HG03135 (cell line): Measurements from ENCODE around the gene CHST7.

Source experiments
- ATAC-seq: cut with Tn5 transposase; IDR thresholded peaks from one replicate; pipeline ENCODE4 v1.9.1; 2021; ENCODE audit warnings: mild to moderate bottlenecking, moderate library complexity; ENCODE audit not compliant: unreplicated experiment

CHST7 gene

DNA sequence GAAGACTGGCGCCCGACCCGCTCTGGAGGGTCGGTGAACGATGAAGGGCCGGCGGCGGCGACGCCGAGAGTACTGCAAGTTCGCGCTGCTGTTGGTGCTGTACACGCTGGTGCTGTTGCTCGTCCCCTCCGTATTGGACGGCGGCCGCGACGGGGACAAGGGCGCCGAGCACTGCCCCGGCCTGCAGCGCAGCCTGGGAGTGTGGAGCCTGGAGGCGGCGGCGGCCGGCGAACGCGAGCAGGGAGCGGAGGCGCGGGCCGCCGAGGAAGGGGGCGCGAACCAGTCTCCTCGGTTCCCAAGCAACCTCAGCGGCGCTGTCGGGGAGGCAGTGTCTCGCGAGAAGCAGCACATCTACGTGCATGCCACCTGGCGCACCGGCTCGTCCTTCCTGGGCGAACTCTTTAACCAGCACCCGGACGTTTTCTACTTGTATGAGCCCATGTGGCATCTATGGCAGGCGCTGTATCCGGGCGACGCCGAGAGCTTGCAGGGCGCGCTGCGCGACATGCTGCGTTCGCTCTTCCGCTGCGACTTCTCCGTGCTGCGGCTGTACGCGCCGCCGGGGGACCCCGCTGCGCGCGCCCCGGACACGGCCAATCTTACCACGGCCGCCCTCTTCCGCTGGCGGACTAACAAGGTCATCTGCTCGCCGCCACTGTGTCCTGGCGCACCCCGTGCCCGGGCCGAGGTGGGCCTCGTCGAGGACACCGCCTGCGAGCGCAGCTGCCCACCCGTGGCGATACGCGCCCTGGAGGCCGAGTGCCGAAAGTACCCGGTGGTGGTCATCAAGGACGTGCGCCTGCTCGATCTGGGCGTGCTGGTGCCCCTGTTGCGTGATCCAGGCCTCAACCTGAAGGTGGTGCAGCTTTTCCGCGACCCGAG, 568 bp downstream of the CHST7 start:
- ATAC-seq, result peak; percentile 40

DNA sequence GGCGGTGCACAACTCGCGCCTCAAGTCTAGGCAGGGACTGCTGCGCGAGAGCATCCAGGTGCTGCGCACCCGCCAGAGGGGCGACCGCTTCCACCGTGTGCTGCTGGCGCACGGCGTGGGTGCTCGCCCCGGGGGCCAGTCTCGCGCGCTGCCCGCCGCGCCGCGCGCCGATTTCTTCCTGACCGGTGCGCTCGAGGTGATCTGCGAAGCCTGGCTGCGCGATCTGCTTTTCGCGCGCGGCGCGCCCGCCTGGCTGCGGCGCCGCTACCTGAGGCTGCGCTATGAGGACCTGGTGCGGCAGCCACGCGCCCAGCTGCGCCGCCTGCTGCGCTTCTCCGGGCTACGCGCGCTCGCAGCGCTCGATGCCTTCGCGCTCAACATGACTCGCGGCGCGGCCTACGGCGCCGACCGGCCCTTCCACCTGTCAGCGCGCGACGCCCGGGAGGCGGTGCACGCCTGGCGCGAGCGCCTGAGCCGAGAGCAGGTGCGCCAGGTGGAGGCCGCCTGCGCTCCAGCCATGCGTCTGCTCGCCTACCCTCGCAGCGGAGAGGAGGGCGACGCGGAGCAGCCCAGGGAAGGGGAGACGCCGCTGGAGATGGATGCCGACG, 1.3 kb downstream of the CHST7 start:
- ATAC-seq, result peak; percentile 15

DNA sequence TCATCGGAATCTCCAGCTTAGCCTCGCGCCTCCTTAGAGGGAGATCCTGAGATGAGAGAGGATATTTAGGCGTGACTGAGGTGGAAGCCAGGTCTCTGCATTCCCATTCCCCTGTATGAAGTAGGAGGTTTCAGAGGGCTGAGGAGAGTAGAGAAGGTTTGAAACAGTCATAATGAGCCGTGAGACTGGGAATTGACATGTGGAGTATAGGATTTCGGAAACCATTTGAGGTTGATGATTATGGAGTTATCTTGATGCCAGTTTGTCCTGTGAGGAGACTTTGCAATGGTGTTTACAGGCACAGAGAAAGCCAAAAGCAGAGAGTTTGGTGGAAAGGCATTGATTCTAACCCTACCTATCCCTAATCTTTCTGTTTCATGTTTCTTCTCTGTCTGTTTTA, 2.0 kb downstream of the CHST7 start:
- no peak for ATAC-seq

DNA sequence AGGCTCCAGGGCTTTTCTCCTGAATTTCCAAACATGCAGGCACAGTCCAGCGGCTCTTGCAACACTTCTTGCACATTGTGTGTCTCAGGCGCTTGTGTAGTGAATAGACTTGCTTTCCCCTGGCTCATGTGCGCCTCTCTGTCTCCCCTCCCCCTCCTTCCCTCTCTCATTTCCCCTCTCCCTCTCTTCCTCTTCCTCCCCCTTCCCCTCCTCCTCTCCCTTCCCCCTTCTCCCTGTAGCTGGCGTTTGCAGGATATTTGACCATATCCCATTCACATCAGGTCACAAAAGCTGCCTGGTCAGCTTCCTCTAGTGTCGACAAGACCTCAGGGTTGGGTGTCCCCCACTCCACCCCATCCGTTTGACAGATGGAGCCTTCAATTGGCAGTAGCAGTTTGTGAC, 2.4 kb downstream of the CHST7 start:
- no peak for ATAC-seq

DNA sequence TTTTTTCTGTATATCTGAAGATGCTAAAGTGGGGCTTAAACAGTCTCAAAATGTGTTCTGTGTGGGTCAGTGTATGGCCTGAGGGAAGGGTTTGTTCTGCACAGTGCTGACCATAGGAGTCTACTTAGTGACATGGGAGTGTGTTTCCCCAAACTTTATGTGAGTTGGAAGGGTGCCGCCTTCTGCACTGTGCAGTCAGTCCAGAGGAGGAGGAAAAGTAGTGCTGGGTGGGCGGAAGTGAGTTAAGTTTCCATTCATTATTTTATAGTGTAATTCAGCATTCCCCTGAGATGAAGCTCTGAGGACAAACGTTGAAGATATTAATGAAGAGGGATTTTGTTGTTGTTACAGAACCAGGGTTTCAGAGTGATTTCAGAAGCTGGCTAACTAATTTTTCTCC, 2.9 kb downstream of the CHST7 start:
- ATAC-seq, result no peak

DNA sequence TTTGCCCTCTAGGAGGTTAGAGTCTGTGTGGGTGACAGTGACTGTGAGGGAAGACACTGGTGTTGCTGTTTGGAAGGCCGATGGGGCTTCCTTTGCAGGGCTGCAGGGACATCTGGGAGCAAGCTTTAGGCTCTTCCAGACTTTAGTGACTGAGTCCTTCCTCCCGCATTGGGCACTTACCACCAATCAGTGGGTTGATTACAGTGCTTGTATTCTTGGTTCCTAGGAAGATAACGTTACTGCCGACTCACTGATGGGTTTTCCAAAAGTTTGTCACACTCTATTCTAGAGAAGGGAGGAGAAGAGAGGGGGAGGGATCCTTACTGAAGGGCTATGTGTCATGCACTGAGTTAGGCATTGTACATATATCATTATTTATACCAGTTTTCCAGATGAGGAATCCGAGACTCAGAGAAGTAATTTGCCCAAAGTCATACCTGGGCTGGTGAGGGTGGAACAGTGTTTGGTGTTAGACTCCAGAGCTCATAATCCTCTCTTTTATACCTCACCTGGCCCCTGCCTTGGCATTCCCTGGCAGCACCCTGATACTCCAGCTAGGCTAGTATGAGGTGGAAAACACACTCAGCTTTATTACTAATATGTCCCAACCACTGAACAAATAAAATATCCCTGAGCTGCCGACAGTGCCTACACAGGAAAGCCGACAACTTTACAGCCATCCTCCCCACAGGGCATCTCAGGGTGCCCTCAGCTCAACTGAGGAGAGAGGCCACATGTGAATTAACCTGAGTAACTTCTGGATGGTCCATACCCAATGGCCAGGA, 3.8 kb downstream of the CHST7 start:
- ATAC-seq, result no peak

DNA sequence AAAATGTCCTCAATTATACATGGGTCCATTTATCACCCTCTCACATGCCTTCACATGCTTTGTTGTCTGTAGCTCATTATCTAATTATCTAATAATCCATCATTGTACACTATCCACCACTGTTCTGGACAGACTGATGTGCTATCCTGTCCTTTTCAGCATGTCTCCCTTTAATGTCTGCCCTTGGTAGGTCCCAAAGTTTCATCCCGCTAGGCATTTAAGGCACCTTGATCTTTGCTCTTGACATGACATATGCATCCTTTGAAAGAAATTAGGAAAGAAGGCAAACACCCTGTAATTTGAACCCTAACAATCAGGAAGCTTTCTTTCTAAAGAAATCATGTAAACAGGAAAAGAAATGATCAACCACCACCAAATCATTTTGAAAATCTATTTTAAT, 5.7 kb downstream of the CHST7 start:
- ATAC-seq, result no peak

DNA sequence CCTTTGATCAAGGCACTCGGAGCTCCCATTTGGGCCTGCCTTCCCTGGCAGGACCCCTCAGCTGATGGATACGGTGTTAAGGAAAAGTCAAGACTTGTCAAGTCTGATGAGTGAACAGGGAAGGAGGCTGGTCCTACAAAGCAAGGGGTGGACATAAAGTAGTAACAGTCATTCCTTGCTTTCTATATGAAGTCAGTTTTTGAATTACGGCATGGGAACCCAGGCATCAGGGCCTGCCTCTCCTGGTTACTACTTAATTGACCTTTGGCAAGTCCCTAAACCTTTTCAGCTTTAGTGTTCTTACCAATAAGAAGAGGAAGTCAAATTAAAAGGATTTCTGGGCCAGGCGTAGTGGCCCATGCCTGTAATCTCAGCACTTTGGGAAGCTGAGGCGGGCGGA, 7.0 kb downstream of the CHST7 start:
- ATAC-seq, result no peak

DNA sequence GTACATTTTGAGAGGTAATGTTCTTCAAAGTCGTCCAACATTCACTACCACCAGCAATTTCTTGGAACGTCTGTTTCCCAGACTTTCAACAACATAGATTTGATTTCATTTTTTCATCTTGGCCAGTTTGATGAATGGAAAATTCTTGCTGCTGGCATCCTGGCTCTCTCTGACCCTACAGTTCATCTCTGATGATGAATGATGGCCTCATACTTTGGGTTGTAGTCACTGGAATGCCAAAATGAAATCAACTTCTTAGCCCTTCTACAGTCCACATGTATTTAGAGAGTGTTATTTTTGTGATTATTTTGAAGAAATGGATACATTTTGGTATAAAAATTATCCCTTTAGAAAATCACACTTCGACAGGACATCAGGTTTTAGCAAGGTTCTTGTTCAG, 8.8 kb downstream of the CHST7 start:
- ATAC-seq, result no peak

DNA sequence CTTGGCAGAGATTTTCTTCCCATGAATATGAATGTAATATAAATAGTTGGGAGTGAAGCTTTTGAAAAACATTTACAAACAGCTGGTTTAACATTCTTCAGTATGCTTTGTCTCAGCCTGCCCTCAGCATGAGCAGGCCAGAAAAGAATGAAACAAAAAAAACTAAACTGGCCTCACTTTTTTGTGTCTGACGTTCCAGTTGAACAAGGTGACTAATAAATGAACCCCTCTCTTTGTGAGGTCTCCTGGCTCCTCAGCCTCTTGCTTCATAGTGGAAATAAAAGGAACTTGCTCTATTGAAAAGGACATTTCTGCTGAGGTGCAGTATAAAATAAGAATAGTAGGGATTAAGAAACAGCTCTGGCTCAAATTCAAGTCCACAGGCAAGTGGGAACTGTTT, 9.4 kb downstream of the CHST7 start:
- no peak for ATAC-seq

DNA sequence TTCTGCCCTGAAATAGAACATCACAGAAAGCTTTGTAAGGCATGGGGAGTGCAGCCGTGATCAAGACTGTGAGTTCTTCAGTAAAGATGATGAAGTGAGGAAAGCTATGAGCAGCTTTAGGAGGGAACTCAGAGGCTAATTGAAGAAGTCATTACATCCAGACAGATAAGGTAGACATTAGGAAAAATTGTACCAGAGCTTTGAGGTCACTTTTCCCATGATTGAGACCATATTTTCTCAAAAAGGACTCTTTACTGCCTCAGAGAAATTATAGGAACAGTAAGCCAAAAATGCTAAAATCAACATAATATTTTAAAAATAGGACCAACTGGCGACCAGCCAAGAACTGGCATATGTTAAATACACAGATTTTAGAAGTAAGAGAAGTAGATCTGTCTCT, 11.2 kb downstream of the CHST7 start:
- no peak for ATAC-seq

DNA sequence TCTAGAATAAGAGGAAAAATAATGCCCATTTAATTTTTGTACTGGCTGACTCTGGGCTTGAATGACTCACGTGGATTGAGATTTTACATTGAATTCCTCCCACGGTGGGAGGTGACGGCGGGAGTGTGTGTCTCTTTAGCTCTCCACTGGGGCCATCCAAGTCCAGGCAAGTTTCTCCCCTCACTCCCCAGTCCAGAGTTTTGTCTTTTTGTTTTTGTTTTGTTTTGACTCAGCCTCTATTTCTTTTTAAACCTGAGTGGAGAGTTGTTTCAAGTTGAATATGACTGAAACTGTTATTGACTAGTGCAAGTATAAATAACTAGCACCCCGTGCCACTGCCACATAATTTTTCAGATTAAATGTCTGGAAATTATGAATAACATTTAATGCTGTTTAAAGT, 13.6 kb downstream of the CHST7 start:
- peak; percentile 66 for ATAC-seq

DNA sequence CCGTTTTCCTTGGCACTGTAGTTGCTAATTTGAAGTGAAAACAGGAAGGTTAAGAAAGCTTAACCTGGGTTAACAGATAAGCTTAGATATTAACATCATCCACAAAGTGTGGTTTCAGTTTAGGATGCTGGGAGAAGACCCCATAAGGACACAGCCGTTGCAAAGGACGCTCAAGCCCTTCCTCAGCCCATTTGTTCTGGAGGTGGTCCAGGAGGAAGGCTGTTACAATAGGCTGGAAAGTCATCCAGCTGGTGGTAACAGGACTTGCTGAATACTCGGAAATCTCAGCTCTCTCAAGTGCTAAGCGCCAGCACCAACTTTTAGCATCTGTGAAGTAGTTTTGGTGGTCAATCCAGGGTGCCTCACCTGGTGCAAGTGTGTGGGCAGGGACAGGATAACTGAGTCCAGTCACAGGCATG, 14.2 kb downstream of the CHST7 start:
- no peak for ATAC-seq

DNA sequence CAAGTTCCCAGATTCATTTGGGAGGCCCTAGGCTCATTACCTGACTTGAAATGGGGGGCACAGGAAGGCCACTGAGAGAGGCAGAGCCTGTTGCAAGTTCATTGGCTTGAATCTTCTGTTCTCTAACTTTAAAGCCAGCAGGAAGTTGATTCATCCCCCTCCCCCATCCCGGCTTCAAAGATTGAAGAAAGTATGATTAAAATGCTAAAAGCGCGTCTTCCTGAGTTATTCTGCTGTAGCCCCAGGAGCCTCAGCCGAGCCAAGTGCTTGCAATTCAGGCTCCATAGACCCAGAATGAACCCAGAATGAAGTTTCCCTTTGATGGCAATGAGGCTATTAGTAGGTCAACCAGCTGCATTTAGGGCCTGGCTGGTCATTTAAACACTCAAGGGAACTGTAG, 14.7 kb downstream of the CHST7 start:
- no peak for ATAC-seq

DNA sequence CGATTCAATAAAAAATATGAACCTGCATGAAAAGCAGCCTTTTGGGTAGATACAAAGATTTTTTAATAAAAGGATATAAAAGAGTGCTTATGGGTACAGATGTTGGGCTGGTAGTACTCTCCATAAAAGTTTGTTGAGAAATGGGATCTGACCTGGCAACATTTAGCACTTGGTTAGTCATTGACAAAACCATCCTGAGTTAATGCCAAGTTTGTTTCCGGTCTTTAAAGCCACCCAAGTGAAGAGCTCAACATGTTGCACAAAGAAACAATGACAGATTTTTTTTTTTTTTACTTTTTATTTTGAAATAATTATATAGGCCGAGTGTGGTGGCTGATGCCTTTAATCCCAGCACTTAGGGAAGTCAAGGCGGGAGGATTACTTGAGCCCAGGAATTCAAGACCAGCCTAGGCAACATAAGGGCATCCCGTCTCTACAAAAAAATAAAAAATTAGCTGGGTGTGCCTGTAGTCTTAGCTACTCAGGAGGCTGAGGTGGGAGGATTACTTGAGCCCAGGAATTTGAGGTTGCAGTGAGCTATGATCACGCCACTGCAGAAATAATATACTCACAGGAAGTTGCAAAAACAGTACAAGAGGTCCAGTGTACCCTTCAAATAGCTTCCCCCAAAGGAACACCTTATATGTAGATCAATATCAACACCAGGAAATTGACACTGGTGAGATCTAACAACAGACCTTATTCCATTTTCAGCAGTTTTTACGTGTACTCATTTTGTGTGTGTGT, 16.6 kb downstream of the CHST7 start:
- no peak for ATAC-seq

DNA sequence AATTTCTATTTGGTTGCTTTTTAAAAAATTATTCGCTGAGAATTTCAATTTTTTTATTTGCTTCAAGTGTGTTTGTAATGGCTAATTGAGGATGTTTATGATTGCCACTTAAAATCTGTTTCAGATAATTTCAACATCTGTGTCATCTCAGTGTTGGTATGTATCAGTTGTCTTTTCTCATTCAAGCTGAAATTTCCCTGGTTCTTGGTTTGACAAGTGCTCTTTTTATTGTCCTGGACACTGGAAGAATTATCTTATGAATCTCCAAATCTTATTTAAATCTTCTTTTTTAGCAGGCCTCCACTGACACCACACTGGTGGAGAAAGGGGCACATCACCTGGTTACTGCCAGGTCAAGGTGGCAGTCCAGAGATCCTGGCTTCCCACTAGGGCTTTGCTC, 21.5 kb downstream of the CHST7 start:
- no peak for ATAC-seq

DNA sequence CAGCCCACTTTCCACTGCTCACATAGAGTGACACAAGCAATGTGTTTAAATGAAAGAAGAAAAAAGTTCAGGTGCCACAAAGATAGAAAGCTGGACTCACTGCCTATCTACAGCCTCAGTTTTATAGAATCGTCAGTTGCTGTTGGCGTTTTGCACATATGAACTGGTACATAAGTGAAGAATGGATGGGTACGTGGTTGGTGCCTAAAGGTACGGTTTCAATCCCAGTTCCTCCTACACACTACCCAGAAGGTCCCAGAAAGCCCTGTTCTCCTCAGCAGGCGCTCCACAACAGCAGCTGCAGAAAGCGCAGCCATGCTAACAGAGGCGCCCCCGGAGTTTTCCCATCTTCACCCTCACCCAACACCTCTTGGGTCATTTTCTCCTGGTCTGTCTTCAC, 23.6 kb downstream of the CHST7 start:
- ATAC-seq, result no peak

DNA sequence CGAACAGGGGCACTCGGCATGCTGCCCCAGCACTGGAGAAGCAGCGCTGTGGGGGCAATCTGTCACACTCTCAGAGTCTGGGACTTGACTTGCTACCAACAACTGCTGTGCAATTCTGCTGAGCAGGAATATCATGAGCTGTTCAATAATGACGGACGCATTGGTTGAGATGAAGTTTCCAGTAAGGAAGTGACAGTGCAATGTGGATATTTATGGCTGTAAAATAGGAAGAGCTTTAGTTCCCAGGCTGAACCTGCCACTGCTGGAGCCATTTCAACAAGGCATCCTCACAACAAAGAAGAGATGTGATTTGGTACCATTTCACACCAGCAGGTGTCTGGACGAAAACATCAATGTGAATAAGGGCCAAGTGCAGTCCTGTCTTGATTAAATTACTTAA, 24.2 kb downstream of the CHST7 start:
- no peak for ATAC-seq

DNA sequence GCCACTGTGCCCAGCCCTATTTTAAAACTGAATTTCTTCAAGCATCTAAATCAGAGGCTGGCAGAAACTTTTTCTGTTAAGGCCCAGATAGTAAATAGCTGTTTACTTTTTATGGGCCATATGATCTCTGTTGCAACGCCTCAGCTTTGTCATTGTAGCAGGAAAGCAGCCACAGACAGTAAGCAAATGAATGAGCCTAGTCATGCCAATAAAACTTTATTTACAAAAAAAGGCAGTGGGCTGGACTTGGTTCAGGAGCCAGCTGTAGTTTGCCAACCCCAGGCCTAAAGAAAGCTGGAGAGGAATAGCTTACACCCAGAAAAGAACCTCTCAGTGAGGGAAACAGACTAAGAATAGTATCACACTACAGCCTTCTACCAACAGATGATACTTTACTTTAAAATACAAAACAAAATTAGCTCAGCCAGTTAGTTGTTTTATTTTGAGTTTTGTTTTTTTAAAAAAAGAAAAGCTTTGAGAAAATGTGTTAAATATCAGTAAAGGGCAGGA, 25.5 kb downstream of the CHST7 start:
- no peak for ATAC-seq

DNA sequence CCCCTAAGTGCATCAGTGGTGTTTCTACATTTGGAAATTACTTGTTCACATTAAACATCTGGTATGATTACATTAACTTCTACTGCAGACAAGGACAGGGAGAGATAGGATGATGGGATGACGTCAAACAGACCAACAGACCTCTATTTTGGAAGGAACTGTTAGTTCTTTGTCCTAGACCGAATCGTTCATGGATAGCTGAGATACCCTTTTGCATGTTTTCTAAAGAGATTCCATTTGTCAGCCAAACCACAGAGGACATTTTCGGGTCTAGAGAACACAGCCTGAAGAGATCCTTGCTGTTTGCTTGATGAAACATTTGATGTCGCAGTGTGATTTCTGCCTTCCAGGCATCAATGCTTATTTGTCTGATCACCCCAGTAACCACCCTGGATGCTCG, 27.7 kb downstream of the CHST7 start:
- ATAC-seq, result no peak
